Measurements from ENCODE around the gene DNASE1L2. TPM values are rescaled to one million over a fixed set of nuclear protein-coding genes. Genes with fewer than 3 reads are reported as not detected.

Gene DNASE1L2
- total RNA-seq, 1 donor from 2014 or later: 3.4 TPM

- peaks cover 10% of the 10 kb centered on the region for H3K27me3 Mint-ChIP-seq (ENCODE audit: unreplicated experiment)
- no peak for TF ChIP-seq CTCF (IDR thresholded peaks at IDR 0.05; ENCODE audit: partially characterized antibody, unreplicated experiment)
- H3K36me3 Mint-ChIP-seq (ENCODE audit: unreplicated experiment): no peaks in the 10 kb centered on the region
- no peak overlapping the region for H3K27ac Mint-ChIP-seq (ENCODE audit: unreplicated experiment)
- no peak for DNase-seq
- H3K4me3 Mint-ChIP-seq (ENCODE audit: unreplicated experiment): no peak overlapping the region
- H3K4me1 Mint-ChIP-seq (ENCODE audit: low read depth, unreplicated experiment): no peaks in the 10 kb centered on the region
- peaks cover 5% of the 10 kb centered on the region for H3K9me3 Mint-ChIP-seq (ENCODE audit: unreplicated experiment)
Measured at GRCh38 chr16:2190002-2190658, 46.1 kb upstream of the DNASE1L2 start.

GRCh38 chr16:2190659-2191445 is 45.4 kb upstream of the DNASE1L2 start:
- no peak for TF ChIP-seq CTCF (IDR thresholded peaks at IDR 0.05; ENCODE audit: partially characterized antibody, unreplicated experiment)
- H3K27ac Mint-ChIP-seq (ENCODE audit: unreplicated experiment): no peak overlapping the region
- DNase-seq: no peak
- peaks cover 10% of the 10 kb centered on the region for H3K27me3 Mint-ChIP-seq (ENCODE audit: unreplicated experiment)
- peaks cover 3% of the 10 kb centered on the region for H3K9me3 Mint-ChIP-seq (ENCODE audit: unreplicated experiment)
- no peaks in the 10 kb centered on the region for H3K4me1 Mint-ChIP-seq (ENCODE audit: low read depth, unreplicated experiment)
- no peak overlapping the region for H3K4me3 Mint-ChIP-seq (ENCODE audit: unreplicated experiment)
- no peaks in the 10 kb centered on the region for H3K36me3 Mint-ChIP-seq (ENCODE audit: unreplicated experiment)

GRCh38 chr16:2191446-2191706 is 44.9 kb upstream of the DNASE1L2 start:
- TF ChIP-seq CTCF (IDR thresholded peaks at IDR 0.05; ENCODE audit: partially characterized antibody, unreplicated experiment): no peak
- no peak for DNase-seq
- Mint-ChIP-seq H3K27ac (ENCODE audit: unreplicated experiment) (no peak overlapping the region), H3K27me3 (ENCODE audit: unreplicated experiment) (peaks cover 10% of the 10 kb centered on the region), H3K36me3 (ENCODE audit: unreplicated experiment) (no peaks in the 10 kb centered on the region), H3K4me1 (ENCODE audit: low read depth, unreplicated experiment) (no peaks in the 10 kb centered on the region), H3K4me3 (ENCODE audit: unreplicated experiment) (no peak overlapping the region), H3K9me3 (ENCODE audit: unreplicated experiment) (peaks cover 3% of the 10 kb centered on the region)

- Mint-ChIP-seq H3K27me3 (ENCODE audit: unreplicated experiment) (peaks cover 19% of the 10 kb centered on the region), H3K36me3 (ENCODE audit: unreplicated experiment) (no peaks in the 10 kb centered on the region), H3K27ac (ENCODE audit: unreplicated experiment) (no peak overlapping the region), H3K4me1 (ENCODE audit: low read depth, unreplicated experiment) (no peaks in the 10 kb centered on the region), H3K4me3 (ENCODE audit: unreplicated experiment) (peak overlapping the region; percentile 59), H3K9me3 (ENCODE audit: unreplicated experiment) (peaks cover 3% of the 10 kb centered on the region)
- no peak for DNase-seq
- TF ChIP-seq CTCF (IDR thresholded peaks at IDR 0.05; ENCODE audit: partially characterized antibody, unreplicated experiment): no peak
Measured at GRCh38 chr16:2194166-2194834, 41.9 kb upstream of the DNASE1L2 start.

Measured in glutamatergic neuron (in vitro differentiated cells).